Memory B cell (primary cell): ENCODE results near the gene TNFRSF19.

ENCODE experiments used
- ATAC-seq: fragments of 150-1000 bp; cut with Tn5 transposase; 2 replicates; pipeline ENCODE4 v1.10.0; 2021; ENCODE audit warnings: low read depth, mild to moderate bottlenecking, moderate library complexity
- DNase-seq, 2 donors: peaks; one replicate each; pipeline ENCODE4 v3.0.0; 2022; ENCODE audit warnings: low spot score in 2 of 2
- H3K27ac Mint-ChIP-seq: one replicate; pipeline ENCODE4 v1.8.0; 2022; ENCODE audit warnings: mild to moderate bottlenecking, moderate library complexity, mixed read lengths
- H3K27me3 Mint-ChIP-seq: one replicate; pipeline ENCODE4 v1.8.0; 2022; ENCODE audit warnings: mixed read lengths
- H3K36me3 Mint-ChIP-seq: one replicate; pipeline ENCODE4 v1.8.0; 2022; ENCODE audit warnings: mild to moderate bottlenecking, mixed read lengths
- H3K4me1 Mint-ChIP-seq: one replicate; pipeline ENCODE4 v1.8.0; 2022; ENCODE audit warnings: mixed read lengths
- H3K4me3 Mint-ChIP-seq: one replicate; pipeline ENCODE4 v1.8.0; 2022; ENCODE audit warnings: mild to moderate bottlenecking, moderate library complexity, mixed read lengths
- H3K9me3 Mint-ChIP-seq: one replicate; pipeline ENCODE4 v1.8.0; 2022; ENCODE audit warnings: mixed read lengths

TNFRSF19 gene

GRCh38 chr13:23619068-23619855 is 49.0 kb downstream of the TNFRSF19 start:
- Mint-ChIP-seq H3K9me3 (no peaks in the 10 kb centered on the region), H3K4me1 (no peaks in the 10 kb centered on the region), H3K4me3 (no peak overlapping the region), H3K27me3 (peaks cover 7% of the 10 kb centered on the region), H3K27ac (no peak overlapping the region), H3K36me3 (no peaks in the 10 kb centered on the region)
- ATAC-seq (no peak), DNase-seq (no peak)

- no peaks in the 10 kb centered on the region for H3K9me3 Mint-ChIP-seq
- DNase-seq (no peak), ATAC-seq (no peak)
- H3K27me3 Mint-ChIP-seq, result peaks cover 7% of the 10 kb centered on the region
- H3K36me3 Mint-ChIP-seq, result no peaks in the 10 kb centered on the region
- H3K4me1 Mint-ChIP-seq, result no peaks in the 10 kb centered on the region
- no peak overlapping the region for H3K27ac Mint-ChIP-seq
- no peak overlapping the region for H3K4me3 Mint-ChIP-seq
Measured at GRCh38 chr13:23620211-23620610, 50.0 kb downstream of the TNFRSF19 start.

GRCh38 chr13:23620613-23621315 is 50.6 kb downstream of the TNFRSF19 start:
- H3K4me1 Mint-ChIP-seq, result no peaks in the 10 kb centered on the region
- H3K9me3 Mint-ChIP-seq, result no peaks in the 10 kb centered on the region
- no peak overlapping the region for H3K4me3 Mint-ChIP-seq
- ATAC-seq, result no peak
- H3K36me3 Mint-ChIP-seq, result no peaks in the 10 kb centered on the region
- peaks cover 7% of the 10 kb centered on the region for H3K27me3 Mint-ChIP-seq
- H3K27ac Mint-ChIP-seq, result no peak overlapping the region
- DNase-seq, result no peak

GRCh38 chr13:23621316-23621645 is 51.1 kb downstream of the TNFRSF19 start:
- Mint-ChIP-seq H3K27ac (no peak overlapping the region), H3K27me3 (peaks cover 7% of the 10 kb centered on the region), H3K36me3 (no peaks in the 10 kb centered on the region), H3K4me3 (no peak overlapping the region), H3K4me1 (no peaks in the 10 kb centered on the region), H3K9me3 (no peaks in the 10 kb centered on the region)
- DNase-seq, result no peak
- ATAC-seq, result no peak

GRCh38 chr13:23622985-23623384 is 52.8 kb downstream of the TNFRSF19 start:
- no peak overlapping the region for H3K27ac Mint-ChIP-seq
- H3K4me1 Mint-ChIP-seq, result no peaks in the 10 kb centered on the region
- no peaks in the 10 kb centered on the region for H3K9me3 Mint-ChIP-seq
- ATAC-seq (peak; percentile 27), DNase-seq (no peak)
- no peak overlapping the region for H3K4me3 Mint-ChIP-seq
- no peaks in the 10 kb centered on the region for H3K36me3 Mint-ChIP-seq
- peaks cover 6% of the 10 kb centered on the region for H3K27me3 Mint-ChIP-seq

GRCh38 chr13:23623394-23623793 is 53.2 kb downstream of the TNFRSF19 start:
- H3K9me3 Mint-ChIP-seq, result no peaks in the 10 kb centered on the region
- no peak overlapping the region for H3K4me3 Mint-ChIP-seq
- no peaks in the 10 kb centered on the region for H3K4me1 Mint-ChIP-seq
- peaks cover 9% of the 10 kb centered on the region for H3K27me3 Mint-ChIP-seq
- DNase-seq (no peak), ATAC-seq (no peak)
- H3K27ac Mint-ChIP-seq, result no peak overlapping the region
- no peaks in the 10 kb centered on the region for H3K36me3 Mint-ChIP-seq

GRCh38 chr13:23626700-23627099 is 56.5 kb downstream of the TNFRSF19 start:
- ATAC-seq, result no peak

GRCh38 chr13:23627410-23627809 is 57.2 kb downstream of the TNFRSF19 start:
- no peaks in the 10 kb centered on the region for H3K4me1 Mint-ChIP-seq
- DNase-seq (no peak), ATAC-seq (no peak)
- H3K9me3 Mint-ChIP-seq, result no peaks in the 10 kb centered on the region
- no peaks in the 10 kb centered on the region for H3K36me3 Mint-ChIP-seq
- H3K4me3 Mint-ChIP-seq, result no peak overlapping the region
- peaks cover 14% of the 10 kb centered on the region for H3K27me3 Mint-ChIP-seq
- no peak overlapping the region for H3K27ac Mint-ChIP-seq

More at GRCh38 chr13:23626700-23627099, 56.5 kb downstream of the TNFRSF19 start:
- Mint-ChIP-seq H3K27ac (no peak overlapping the region), H3K4me3 (no peak overlapping the region), H3K9me3 (no peaks in the 10 kb centered on the region), H3K4me1 (no peaks in the 10 kb centered on the region), H3K27me3 (peaks cover 14% of the 10 kb centered on the region), H3K36me3 (no peaks in the 10 kb centered on the region)
- DNase-seq, result no peak

- H3K9me3 Mint-ChIP-seq, result no peaks in the 10 kb centered on the region
- H3K27me3 Mint-ChIP-seq, result peaks cover 14% of the 10 kb centered on the region
- no peak overlapping the region for H3K27ac Mint-ChIP-seq
- DNase-seq, result no peak
- H3K4me3 Mint-ChIP-seq, result no peak overlapping the region
- H3K36me3 Mint-ChIP-seq, result no peaks in the 10 kb centered on the region
- H3K4me1 Mint-ChIP-seq, result no peaks in the 10 kb centered on the region
- ATAC-seq, result no peak
Measured at GRCh38 chr13:23628250-23628649, 58.0 kb downstream of the TNFRSF19 start.

- Mint-ChIP-seq H3K36me3 (no peaks in the 10 kb centered on the region), H3K4me1 (no peaks in the 10 kb centered on the region), H3K27ac (no peak overlapping the region), H3K4me3 (no peak overlapping the region), H3K27me3 (peaks cover 12% of the 10 kb centered on the region), H3K9me3 (no peaks in the 10 kb centered on the region)
- ATAC-seq, result no peak
- no peak for DNase-seq
Measured at GRCh38 chr13:23628765-23629565, 58.8 kb downstream of the TNFRSF19 start.

GRCh38 chr13:23629566-23630272 is 59.5 kb downstream of the TNFRSF19 start:
- no peaks in the 10 kb centered on the region for H3K9me3 Mint-ChIP-seq
- no peaks in the 10 kb centered on the region for H3K4me1 Mint-ChIP-seq
- no peak for ATAC-seq
- H3K36me3 Mint-ChIP-seq, result no peaks in the 10 kb centered on the region
- H3K27me3 Mint-ChIP-seq, result peaks cover 11% of the 10 kb centered on the region
- no peak overlapping the region for H3K4me3 Mint-ChIP-seq
- no peak overlapping the region for H3K27ac Mint-ChIP-seq
- DNase-seq, result no peak

GRCh38 chr13:23630349-23631093 is 60.3 kb downstream of the TNFRSF19 start:
- no peaks in the 10 kb centered on the region for H3K9me3 Mint-ChIP-seq
- no peak for DNase-seq
- no peaks in the 10 kb centered on the region for H3K36me3 Mint-ChIP-seq
- no peak overlapping the region for H3K4me3 Mint-ChIP-seq
- ATAC-seq, result no peak
- no peak overlapping the region for H3K27ac Mint-ChIP-seq
- peaks cover 11% of the 10 kb centered on the region for H3K27me3 Mint-ChIP-seq
- H3K4me1 Mint-ChIP-seq, result no peaks in the 10 kb centered on the region

- H3K27ac Mint-ChIP-seq, result no peak overlapping the region
- no peaks in the 10 kb centered on the region for H3K9me3 Mint-ChIP-seq
- no peak overlapping the region for H3K4me3 Mint-ChIP-seq
- ATAC-seq (no peak), DNase-seq (no peak)
- no peaks in the 10 kb centered on the region for H3K36me3 Mint-ChIP-seq
- H3K27me3 Mint-ChIP-seq, result peaks cover 11% of the 10 kb centered on the region
- no peaks in the 10 kb centered on the region for H3K4me1 Mint-ChIP-seq
Measured at GRCh38 chr13:23631311-23632047, 61.3 kb downstream of the TNFRSF19 start.
